Ramos (cell line): Measurements from ENCODE around the gene PPM1D.
"Not testable (repeated sequence)": the region's sequence is repeated elsewhere in the genome, so short reads cannot be mapped to it uniquely, and the experiment has no call there.

Experiments used
- in situ Hi-C: fragments of 300-500 bp; cut with MboI; formaldehyde crosslinking; loops from one replicate; pipeline ENCODE4 v1.14.3; 2022; ENCODE audit warnings: low sequenced_read_pairs; ENCODE audit not compliant: unreplicated experiment

Gene PPM1D

DNA sequence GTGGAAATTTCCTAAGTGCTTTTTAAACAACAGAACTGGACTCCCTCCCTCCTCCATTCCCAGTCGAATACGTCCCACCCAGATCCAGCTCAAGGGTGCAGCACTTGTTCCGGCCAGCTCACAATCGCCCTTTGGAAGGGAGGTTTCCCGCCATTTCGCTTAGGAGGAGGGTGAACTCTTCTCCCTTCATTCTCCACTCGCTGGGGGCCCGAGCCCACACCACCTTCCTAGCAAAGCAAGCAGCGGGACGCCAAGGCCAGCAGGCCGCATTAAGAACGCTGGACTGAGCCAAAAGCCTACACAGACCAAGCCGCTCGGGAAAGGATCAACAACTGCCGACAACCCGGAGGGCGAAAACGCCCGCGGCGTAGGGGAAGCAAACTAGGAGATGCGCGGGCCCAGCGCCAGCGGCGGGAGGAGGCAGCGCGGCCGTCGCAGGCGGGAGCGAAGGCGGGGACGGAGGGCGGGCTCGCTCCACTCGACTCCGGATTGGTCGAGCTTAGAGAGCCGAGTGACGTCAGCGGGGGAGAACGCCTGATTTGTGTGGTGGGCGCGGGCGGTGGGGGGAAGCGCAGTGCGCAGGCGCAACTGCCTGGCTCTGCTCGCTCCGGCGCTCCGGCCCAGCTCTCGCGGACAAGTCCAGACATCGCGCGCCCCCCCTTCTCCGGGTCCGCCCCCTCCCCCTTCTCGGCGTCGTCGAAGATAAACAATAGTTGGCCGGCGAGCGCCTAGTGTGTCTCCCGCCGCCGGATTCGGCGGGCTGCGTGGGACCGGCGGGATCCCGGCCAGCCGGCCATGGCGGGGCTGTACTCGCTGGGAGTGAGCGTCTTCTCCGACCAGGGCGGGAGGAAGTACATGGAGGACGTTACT is at the start of gene PPM1D:
Gene PPM1D, plus strand, starts transcription at position 574 of the 870 bp plus-strand sequence. Its CDS starts 222 bp downstream, at position 796.
- in situ Hi-C loops: no loop called here

DNA sequence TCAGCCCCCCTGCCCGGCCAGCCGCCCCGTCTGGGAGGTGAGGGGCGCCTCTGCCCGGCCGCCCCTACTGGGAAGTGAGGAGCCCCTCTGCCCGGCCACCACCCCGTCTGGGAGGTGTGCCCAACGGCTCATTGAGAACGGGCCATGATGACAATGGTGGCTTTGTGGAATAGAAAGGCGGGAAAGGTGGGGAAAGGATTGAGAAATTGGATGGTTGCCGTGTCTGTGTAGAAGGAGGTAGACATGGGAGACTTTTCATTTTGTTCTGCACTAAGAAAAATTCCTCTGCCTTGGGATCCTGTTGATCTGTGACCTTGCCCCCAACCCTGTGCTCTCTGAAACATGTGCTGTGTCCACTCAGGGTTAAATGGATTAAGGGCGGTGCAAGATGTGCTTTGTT is 47.7 kb upstream of the PPM1D start:
- in situ Hi-C loops: not testable (repeated sequence)

DNA sequence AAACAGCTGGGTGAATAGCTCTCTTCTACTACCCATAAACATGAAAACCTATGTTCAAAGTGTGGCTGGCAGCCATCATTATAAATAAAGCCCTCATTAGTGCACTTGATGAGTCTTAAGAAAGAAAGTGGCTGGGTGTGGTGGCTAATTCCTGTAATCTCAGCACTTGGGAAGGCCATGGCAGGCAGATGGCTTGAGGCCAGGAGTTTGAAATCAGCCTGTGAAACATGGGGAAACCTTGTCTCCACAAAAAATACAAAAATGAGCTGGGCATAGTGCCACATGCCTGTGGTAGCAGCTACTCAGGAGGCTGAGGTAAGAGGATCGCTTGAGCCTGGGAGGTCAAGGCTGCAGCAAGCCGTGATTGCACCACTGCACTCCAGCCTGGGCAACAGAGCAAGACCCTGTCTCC is 45.6 kb upstream of the PPM1D start:
- in situ Hi-C loops: no loop called here

DNA sequence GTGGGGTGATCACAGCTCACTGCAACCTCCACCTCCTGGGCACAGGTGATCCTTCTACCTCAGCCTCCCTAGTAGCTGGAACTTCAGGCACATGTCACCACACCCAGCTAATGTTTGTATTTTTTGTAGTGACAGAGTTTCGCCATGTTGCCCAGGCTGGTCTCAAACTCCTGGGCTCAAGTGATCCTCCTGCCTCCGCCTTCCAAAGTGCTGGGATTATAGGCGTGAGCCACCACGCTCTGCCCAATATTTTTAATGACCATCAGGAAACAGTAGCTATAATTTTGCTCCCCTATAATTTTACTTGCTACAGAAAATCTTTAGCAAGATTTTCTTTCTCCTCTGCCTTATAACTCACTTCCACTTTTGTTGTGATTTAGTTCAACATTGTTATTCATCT is 44.2 kb upstream of the PPM1D start:
- in situ Hi-C loops: no loop called here

DNA sequence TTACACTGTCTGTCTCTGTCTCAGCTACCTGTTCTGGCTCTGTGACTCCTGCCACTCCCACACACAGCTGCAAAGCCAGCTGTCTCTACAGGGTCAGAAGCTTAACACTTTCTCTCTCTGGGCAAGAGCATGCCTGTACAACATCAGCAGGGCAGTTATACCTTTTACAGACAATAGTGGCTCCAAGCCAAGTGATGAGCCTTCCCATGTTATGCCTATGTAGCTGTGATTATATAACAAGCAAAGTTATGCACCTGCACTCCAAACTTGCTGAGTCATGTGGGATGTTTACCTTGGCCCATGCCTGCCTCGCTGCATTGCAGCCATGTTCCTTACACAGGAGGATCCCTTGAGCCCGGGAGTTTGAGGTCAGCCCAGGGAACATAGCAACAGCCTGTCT is 42.2 kb upstream of the PPM1D start:
- in situ Hi-C loops: no loop called here

DNA sequence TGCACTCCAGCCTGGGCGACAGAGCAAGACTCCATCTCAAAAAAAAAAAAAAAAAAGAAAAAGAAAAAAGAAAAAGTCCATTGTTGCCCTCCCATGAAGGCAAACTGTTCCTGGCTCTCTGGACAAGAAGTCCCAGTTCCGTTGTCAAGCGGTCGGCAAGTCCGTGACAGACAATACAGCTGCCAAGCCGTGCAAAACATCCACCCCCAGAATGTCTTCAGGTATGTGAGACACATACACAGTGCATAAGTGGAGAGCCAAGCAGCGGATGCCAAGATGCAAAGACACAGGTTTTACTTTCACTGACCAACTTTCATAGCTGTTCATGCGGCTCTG is 40.4 kb upstream of the PPM1D start:
- in situ Hi-C loops: no loop called here

DNA sequence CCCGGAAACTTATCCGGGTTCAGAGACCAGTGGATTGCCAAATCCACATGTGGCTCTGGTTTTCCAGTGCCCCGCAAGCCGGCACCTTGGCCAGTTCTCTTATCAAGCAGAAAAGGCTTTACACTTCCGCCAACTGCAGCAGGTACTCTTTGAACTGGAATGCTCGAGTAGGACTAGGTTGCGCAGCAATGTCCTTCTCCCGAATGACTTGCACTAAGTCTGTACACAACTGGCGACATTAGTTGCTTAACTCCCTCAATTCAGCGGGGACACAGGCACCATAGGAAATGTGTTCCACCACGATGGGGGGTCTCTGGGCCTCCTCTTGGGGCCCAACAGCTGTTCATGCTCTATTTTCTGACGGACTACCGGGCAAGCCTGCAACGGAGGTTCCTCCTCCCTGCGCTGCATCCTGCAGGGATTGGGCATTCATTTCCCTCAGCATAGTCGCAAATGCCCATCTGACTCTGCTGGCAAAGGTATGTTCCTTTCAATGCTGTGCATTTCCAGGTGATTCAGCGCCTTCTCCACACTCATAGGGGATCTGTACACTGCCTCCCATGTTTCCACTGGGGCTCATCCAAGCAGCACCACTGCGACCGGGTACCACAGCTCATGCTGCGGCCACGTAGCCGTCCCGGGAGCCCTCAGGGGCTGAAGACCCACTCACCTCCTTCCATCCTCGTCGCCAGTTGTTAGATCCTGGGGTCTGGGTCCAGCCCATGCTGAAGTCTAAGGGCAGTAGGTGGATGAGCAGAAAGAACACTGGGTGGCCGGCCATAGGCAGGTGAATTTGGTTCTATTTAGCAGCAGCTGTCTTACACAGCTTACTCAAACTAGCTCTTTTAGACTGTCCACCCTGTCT is 39.8 kb upstream of the PPM1D start:
- in situ Hi-C loops: no loop called here

DNA sequence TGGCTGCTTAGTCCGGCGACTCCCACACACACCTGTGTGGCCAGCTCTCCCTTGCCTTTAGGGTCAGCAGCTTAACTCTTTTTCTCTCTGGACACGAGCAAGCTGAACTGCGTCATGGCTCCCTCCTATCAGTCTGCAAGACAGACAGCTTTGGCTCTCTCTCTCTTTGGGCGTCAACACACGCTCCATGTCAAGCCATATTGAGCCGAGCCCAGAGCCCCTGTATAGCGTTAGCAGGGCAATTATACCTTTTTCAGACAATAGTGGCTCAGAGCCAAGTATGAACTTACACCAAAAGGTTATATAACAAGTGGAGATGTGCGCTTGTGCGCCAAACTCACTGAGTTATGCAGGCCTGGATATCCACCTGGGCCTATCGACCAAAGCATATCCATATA is 39.1 kb upstream of the PPM1D start:
- in situ Hi-C loops: no loop called here

DNA sequence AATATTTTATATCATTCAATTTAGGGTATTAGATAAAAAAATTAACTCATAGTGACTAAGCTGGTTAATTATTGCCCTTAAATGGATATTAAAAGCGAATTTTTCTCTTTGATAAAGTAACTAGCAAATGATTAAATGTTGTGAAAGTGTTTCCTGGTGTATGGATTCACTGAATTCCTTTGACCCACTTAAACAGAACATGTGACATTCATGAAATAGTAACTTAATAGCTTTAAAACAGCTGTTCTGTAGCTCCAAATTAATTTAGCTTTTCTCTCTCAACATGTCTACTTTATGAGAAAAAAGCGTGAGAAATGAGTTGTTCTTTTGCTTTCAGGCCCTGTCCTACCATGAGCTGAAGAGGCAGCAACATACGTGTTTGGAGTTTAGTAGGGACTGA is 37.6 kb upstream of the PPM1D start:
- in situ Hi-C loops: no loop called here

DNA sequence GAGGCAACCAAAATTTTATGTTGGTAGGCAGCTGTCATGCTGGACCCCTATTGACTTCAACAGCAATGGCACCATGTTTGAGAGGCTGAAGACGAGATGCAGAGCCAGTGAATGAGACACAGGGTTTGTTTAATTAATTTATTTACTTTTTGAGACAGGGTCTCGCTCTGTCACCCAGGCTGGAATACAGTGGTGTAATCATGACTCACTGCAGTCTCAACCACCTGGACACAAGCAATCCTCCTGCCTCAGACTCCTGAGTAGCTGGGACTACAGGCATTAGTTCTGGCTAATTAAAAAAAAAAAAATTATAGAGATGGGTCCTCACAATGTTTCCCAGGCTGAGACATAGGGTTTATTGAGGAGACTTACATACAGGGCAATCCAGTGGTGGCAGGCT is 36.2 kb upstream of the PPM1D start:
- in situ Hi-C loops: no loop called here

DNA sequence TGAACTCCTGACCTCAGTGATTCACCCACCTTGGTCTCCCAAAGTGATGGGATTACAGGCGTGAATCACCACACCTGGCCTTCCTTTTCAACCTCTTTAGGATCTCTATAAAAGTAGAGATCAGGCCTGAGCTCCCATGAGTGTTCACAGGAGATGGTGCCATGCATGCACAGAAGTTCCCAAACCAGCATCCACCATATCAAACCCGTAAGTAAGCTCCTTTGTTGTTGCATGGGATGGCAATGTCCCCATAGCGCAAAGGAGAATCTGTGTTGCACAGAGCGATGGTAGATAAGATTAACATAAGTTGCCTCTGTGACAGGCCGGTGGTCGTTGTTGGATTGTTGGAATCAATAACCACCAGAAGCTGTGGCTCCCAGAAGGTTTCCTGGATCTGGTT is 34.8 kb upstream of the PPM1D start:
- in situ Hi-C loops: no loop called here

DNA sequence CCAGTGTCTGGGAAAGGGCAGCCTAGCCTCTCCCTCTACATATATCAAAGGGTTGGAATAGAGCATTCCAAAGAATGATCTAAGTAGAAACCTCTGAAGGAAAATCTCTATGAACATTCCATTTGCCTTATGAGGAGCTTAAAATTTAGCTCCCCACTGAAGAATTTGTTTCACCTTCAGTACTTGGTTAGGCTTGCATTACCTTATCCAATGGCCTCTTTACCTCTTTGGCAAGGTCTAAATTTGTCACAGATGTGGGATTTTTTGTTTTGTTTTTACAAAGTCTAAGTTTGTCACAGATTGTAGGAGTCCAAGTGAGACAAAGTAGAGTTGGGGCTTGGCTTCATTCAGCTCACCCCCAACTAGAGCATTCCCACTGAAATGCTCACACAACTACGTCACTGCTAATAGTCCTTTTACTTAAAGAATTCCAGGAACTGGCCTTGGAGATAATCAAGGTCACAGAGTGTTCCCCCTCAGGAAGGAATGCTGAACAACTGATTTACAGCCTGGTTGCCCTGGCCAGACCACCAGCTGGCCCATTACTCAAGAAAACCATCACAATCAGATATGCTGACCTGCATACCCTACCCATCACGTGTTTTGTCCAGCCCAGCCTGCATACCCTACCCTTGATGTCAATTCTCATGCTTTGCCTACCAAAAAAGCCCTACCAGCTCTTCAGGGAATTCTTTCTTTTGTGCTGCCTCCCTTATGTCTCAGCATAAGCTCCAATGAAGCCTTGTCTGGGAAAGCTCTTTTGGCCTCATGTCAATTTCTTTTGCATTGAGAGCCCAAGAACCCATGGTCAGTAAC is 26.5 kb upstream of the PPM1D start:
- in situ Hi-C loops: no loop called here

DNA sequence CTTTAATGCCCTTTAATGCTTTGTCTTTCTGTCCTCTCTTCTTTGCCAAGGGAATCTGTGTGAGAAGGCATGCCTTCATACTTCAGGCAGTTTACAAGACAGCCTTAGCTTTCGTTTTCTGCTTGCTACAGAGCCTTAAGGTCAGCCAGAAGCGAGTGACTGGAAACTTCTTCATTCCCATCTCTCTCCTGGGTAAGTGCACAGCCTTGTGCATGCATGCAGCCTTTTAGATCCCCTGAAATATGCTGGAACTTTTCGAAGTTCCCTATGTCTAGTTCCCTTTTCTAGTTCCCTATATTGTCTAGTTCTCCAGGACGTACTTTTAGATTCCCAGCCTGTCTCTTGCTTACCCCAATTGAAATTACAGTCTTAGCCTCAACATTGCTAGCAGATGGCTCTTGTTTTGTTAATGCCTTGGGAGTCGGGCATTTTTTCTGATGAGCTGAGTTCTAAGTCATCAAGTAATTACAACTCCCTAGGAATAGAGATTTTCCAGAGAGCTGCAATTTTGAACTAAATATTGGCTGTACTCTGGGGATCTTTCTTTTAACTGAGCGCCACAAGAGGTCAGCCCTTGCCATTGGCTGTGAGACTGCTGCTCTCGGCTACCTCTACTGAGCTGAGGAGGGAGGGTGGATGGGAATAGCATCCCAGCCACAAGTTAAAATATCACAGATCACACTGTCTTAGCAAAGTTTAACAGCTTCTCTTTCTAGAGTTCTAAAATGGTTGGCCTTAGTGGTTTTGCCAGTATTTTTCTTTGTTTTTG is 22.7 kb upstream of the PPM1D start:
- in situ Hi-C loops: no loop called here

DNA sequence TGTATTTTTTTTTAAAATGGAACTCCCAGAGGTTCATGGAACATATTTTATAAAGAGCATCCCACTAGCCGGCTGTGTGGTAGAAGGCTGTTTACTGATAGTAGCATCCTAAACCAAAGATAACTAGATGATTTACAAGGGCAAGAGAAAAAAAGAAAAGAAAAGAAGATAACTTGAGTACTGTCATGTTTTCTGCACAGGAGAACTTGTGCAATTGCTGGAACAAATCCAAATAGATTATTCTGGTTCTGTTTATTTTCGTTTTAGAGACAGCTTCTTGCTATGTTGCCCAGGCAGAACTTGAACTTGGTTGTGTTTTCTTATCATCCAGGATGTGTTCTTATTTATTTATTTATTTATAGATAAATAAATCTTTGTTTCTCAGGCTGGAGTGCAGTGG is 20.9 kb upstream of the PPM1D start:
- in situ Hi-C loops: no loop called here

DNA sequence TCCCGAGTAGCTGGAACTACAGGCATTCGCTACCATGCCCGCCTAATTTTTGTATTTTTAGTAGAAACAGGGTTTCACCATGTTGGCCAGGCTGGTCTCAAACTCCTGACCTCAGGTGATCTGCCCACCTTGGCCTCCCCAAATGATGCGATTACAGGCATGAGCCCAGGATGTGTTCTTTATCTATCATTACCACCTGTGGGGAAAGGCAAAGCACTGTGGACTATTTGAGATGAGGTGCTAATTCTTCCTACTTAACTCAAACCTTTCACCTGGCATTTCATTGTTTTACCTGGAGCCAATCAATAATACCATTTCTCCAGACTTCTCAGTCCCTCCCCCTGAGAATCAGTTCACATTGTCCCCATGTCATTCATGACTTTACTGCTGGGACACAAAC is 20.4 kb upstream of the PPM1D start:
- in situ Hi-C loops: no loop called here

DNA sequence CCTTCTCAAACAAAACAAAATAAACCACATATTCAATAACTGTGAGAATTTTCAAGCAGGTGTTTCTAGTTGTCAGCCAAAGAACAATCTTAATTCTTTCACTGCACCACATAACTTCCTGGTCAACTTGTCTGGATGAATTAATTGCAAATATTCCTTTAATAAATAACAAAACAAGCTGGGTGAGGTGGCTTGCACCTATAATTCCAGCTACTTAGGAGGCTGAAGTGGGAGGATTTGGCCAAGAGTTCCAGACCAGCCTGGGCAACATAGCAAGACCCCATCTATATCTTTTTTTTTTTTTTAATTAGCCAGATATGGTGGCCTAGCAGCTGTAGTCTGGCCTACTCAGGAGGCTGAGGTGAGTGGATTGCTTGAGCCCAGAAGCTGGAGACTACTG is 17.0 kb upstream of the PPM1D start:
- in situ Hi-C loops: no loop called here

DNA sequence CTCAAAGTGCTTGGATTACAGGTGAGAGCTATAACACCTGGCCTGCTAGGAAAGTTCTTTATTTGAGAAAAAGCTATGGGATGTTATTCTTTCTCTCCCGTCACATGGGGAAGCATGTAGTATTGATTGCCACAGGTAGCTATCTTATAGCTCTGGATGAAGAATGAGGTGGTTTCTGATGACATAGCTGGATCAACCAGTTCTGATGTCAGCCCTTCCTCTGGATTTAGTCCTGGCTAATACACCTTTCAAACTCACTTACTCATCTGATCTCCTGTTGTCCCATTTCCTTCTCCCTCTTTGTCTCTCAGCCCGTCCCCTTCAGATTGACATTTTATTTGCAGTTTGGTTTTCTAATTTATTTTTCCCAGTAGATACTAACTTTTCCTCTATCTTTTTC is 14.1 kb upstream of the PPM1D start:
- in situ Hi-C loops: no loop called here

DNA sequence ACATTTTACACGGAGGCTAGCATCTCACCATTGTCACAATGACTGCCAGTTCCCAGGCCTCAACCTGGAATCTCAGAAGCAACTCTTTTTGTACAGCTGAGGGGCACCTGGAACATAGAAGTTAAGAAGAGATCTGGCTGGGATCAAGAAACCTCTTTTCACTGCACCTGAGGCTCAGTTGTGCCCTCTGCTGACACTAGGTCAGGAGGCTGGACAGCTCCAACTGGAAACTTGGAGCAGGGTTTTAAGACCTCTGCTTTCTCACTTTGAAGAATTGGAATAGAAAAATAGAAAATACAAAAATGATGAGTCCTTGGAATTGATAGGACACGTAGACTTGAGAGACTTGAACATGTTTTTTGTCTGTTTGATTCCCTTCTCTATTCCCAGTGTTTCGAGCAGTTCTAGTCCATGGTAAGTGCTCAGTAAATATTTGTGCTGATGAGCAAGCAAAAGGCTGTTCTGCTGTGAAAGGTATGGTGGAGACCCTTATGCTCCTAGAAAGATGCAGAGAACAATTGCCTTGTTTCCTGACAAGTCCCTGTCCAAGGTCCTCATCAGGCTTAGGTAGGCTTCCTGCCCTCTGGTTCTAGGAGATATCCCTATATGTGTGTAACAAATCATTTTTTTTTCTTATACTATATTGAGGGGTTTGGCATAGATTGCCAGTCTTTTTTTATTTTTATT is 13.6 kb upstream of the PPM1D start:
- in situ Hi-C loops: no loop called here

DNA sequence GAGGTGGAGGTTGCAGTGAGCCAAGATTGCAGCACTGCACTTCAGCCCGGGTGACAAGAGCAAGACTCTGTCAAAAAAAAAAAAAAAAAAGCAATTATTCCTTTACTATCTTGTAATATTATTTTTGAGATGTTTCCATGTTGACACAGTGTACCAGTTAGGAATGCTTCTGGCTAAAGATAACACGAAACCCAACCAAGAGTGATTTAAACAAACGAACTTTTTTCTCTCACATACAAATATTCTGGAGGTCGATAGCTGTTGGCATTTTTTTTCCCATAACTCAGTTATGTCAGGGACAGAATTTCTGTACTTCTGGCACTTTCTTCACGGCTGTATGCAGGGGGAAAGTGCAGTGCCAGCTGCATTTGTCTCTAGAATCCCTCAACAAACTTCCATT is 9.9 kb upstream of the PPM1D start:
- in situ Hi-C loops: no loop called here
